GM19452 (cell line): Measurements from ENCODE around the gene RAB40B.

Experiments
- ATAC-seq: cut with Tn5 transposase; IDR thresholded peaks from one replicate; pipeline ENCODE4 v1.9.1; 2021; ENCODE audit not compliant: unreplicated experiment

The RAB40B gene

GRCh38 chr17:82653651-82654528 is 44.6 kb downstream of the RAB40B start:
- ATAC-seq = no peak

DNA sequence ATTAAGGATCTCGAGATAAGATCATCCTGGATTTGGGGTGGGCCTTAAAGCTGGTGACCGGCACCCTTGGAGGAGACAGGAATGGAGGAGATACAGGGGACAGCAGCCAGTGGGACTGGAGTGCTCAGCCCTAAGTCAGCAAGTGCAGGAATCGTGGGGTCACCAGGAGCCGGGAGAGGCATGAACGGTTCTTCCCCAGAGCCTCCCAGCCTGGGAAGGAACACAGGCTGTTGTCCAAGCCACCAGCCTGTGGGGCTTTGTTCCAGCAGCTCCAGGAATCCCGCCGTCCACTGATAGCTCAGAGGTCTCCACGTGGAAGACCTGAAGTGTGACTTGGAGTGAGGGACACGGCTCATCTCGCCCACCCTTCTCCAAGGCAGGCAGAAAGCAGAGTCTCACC is 47.8 kb downstream of the RAB40B start:
- ATAC-seq = no peak

GRCh38 chr17:82649501-82650261 is 48.8 kb downstream of the RAB40B start:
- ATAC-seq = no peak

DNA sequence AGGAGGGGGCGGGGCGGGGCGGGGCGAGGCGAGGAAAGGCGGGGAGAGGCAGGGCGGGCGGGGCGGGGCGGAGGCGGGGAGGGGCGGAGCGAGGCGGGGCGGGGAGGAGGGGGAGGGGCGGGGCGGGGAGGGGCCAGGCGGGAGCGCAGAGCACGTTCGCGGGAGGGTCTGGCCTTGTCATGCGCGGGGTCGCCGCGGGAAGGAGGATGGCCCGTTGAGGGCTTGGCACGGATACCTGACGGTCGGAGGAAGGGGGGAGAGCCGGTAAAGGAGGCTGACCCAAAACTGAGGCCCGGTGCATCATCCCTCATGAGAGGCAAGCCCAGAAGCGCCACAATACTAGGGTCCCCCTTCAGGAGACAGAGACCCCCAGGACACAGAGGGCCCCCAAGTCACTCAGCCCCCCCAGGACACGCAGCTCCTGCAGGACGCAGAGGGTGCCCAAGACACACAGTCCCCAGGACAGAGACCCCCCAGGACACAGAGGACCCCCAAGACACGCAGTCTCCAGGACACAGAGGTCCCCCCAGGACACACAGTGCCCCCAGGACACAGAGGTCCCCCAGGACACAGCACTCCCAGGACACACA is 49.7 kb downstream of the RAB40B start:
- ATAC-seq = no peak

DNA sequence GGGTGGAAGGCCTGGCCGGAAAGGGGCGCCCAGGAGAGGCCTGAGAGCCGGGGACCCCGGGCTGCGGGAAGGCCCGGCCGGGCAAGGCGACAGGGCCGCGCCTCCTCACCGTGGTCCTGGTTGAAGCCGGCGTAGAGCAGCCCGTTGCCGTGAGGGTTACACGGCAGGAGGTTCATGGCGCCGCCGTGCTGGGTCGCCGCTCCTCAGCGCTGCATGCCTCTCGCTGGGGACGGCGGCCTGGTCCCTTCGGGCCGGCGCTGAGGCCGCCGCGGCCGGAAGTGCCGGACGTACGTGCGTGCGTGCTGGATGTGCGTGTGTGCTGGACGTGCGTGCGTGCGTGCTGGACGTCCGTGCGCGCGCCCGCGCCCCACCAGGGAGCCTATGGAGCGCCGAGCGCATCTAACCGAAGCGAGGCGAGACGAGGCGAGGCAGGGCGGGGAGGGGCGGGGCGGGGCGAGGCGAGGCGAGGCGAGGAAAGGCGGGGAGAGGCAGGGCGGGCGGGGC is 50.3 kb downstream of the RAB40B start, which contains the start of gene WDR45B:
TSS of gene WDR45B (minus strand) at position 280 of the 504 bp plus-strand sequence. CDS start at position 176, 104 bp downstream.
- ATAC-seq = peak; percentile 84

GRCh38 chr17:82647593-82648164 is 50.8 kb downstream of the RAB40B start:
- peak; percentile 27 for ATAC-seq

DNA sequence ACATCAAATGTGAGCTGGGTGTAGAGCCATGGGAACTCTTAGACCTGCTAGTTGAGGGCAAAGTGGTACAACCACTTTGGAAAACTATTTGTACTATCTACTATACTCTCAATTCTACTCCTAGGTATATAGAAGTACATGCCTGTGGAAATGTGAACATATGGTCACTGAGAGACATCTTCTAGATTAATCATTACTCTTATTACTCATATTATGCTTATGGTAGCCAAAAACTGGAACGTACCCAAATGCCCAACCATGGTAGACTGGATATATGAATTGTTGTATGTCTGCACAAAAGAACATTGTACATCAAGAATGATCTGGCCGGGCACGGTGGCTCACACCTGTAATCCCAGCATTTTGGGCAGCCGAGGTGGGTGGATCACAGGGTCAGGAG is 53.0 kb downstream of the RAB40B start:
- no peak for ATAC-seq

DNA sequence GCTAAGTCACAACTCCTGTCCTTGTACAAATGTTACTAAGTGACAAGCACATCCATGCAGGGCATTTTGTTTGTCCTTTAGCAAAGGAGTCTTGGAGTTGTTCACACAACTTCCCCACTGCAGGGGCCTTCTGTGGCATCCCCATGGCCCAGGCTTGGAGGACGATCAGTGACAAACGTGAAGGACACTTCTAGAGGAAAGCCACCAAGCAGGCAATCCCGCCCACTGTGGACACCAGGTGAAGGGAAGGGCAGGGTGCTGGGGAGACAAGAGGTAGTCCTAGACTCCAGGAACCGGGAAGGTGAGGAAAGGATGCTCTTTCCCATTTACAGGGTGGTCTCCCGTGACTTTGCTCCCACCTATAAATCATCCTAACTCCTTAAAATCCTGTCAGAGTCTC is 54.4 kb downstream of the RAB40B start:
- no peak for ATAC-seq

- ATAC-seq = no peak
Observed at GRCh38 chr17:82642022-82642421, 56.5 kb downstream of the RAB40B start.

GRCh38 chr17:82640036-82640435 is 58.5 kb downstream of the RAB40B start:
- ATAC-seq = no peak

DNA sequence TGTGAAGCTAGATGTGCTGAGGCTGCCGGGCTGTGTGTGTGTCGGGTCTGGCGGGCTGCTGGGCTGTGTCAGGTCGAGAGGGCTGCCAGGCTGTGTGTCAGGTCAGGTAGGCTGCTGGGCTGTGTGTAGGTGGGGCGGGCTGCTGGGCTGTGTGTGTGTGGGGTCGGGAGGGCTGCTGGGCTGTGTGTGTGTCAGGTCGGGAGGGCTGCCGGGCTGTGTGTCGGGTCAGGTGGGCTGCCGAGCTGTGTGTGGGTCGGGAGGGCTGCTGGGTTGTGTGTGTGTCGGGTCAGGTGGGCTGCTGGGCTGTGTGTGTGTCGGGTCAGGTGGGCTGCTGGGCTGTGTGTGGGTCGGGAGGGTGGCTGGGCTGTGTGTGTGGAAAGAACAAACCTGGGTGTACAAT is 58.9 kb downstream of the RAB40B start:
- no peak for ATAC-seq

DNA sequence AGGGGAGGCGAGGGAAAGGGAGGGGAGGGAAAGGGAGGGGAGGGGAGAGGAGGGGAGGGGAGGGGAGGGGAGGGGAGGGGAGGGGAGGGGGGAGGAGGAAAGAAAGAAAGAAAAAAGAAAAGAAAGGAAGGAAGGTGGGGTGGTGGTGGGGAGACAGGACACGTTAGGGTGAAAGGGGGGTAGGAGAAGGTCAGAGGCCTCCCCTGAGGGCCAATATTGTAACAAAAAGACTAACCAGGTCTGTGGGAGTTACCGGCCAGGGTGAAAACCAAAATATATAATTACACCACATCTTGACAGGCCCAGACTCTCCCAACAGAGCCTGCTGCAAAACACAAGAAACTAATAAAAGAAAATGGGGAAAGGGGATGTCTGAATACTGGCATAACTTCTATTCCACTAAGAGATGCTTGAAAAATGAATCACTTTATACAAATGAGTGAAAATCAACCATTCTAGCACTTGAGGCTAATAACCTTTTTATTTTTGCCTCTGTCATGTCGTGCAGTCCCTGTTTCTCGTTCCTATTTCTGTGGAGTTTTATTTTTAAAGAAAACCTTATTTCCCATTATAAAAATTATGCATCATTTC is 60.2 kb downstream of the RAB40B start:
- no peak for ATAC-seq

DNA sequence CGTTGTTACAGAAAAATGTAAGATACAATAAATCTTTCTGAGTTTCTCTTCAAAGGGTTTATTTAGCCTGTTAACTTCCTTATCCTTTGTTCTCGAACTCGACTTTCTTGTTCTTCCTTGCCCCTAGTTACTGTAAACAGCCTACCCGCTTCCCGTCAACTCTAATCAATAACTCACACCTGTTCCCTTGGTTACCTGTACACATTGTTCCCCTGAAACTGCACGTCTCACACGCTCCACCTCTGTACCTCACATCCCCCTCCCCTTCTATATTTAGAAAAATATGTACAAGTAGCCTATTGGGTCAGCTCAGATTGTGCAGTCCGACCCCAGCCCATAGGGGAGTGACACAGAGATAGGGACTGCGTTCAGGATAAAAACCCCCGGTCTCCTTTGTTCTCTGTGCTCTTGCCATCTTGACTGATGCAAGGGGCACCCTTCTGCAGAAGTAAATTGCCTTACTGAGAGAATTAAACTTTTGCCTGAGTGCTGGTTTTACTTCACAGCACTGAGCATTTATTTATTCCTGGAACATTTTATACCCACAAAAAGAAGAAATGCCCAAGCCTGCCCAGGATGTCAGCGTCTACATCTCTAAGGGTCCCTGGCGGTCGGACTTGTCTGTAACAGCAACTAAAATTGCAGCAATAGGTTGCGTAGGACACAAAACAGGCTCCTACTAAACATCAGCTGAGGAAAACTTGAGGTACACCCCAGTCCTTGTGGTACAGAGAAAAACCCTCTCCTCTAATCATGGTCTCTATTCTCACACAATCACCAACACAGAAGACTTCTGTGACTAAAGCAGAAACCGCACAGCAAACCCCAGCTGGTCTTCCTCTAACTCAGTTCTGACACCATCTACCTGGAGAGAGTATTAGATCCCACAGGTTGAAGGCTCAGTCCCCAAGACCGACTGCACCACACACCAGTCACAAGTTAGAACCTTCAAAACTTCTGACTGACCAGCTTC is 61.6 kb downstream of the RAB40B start:
- ATAC-seq = no peak

- no peak for ATAC-seq
Observed at GRCh38 chr17:82633343-82633742, 65.2 kb downstream of the RAB40B start.

GRCh38 chr17:82632451-82632850 is 66.0 kb downstream of the RAB40B start:
- ATAC-seq = no peak

- ATAC-seq = no peak
Observed at GRCh38 chr17:82631544-82631943, 67.0 kb downstream of the RAB40B start.

- ATAC-seq = no peak
Observed at GRCh38 chr17:82630212-82630611, 68.3 kb downstream of the RAB40B start.

DNA sequence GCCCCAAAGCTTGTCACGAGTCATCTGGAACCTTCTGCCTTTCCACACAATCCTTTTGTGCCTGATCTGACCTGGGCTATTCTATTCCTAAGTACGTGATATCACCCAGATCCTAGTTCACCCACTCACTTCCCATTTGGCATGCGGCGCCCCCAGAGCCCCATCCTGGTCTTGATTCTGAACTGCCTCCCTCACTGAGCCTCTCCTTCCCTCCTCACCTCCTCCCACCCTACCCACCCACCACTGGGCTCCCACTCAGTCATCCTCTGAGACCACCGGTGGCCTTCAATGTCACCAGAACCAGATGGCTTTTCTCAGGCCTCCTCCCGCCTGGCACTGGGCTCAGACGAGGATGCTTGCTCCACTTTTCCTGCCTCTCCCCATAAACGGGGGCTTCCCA is 68.8 kb downstream of the RAB40B start:
- no peak for ATAC-seq

GRCh38 chr17:82627405-82627804 is 71.1 kb downstream of the RAB40B start:
- ATAC-seq = no peak

- no peak for ATAC-seq
Observed at GRCh38 chr17:82623707-82624106, 74.8 kb downstream of the RAB40B start.
